Loucy (cell line): Measurements from ENCODE around the gene ATP1A2.

Experiments used
- H2AFZ ChIP-seq: fragments of 200-600 bp; sonication (generic); 2 replicates; pipeline ENCODE4 v1.6.0; 2016; ENCODE audit warnings: antibody characterized with exemption, mild to moderate bottlenecking, low read length, moderate library complexity
- H3F3A ChIP-seq: fragments of 200-600 bp; 2 replicates; pipeline ENCODE4 v1.6.0; 2016; ENCODE audit warnings: antibody characterized with exemption, low read depth, mild to moderate bottlenecking
- H3K27me3 ChIP-seq: fragments of 200-600 bp; sonication (generic); 2 replicates; pipeline ENCODE4 v1.6.1; 2014; ENCODE audit warnings: low read length, mild to moderate bottlenecking; ENCODE audit not compliant: insufficient read depth, poor library complexity, severe bottlenecking
- H3K36me3 ChIP-seq: fragments of 200-600 bp; sonication (generic); 2 replicates; pipeline ENCODE4 v1.6.1; 2016; ENCODE audit warnings: low read length; ENCODE audit not compliant: insufficient read depth
- H3K4me1 ChIP-seq: fragments of 200-600 bp; sonication (generic); 2 replicates; pipeline ENCODE4 v1.5.1; 2014; ENCODE audit warnings: low read length, mild to moderate bottlenecking; ENCODE audit not compliant: insufficient read depth, poor library complexity, severe bottlenecking
- H3K4me2 ChIP-seq: fragments of 200-600 bp; sonication (generic); 2 replicates; pipeline ENCODE4 v1.6.0; 2014; ENCODE audit warnings: antibody characterized with exemption, low read length, low read depth, mild to moderate bottlenecking; ENCODE audit not compliant: poor library complexity, severe bottlenecking
- H3K4me3 ChIP-seq: fragments of 200-600 bp; sonication (generic); 2 replicates; pipeline ENCODE4 v1.5.1; 2014; ENCODE audit warnings: low read length, mild to moderate bottlenecking, mixed read lengths; ENCODE audit not compliant: poor library complexity, severe bottlenecking
- H3K79me2 ChIP-seq: fragments of 200-600 bp; sonication (generic); 2 replicates; pipeline ENCODE4 v1.6.1; 2014; ENCODE audit warnings: low read length; ENCODE audit not compliant: insufficient read depth
- H3K9ac ChIP-seq: fragments of 200-600 bp; sonication (generic); 2 replicates; pipeline ENCODE4 v1.6.0; 2014; ENCODE audit warnings: mild to moderate bottlenecking, low read depth, low read length, moderate library complexity; ENCODE audit not compliant: poor library complexity, severe bottlenecking
- H3K9me2 ChIP-seq: fragments of 200-600 bp; sonication (generic); replicated peaks from 2 replicates; pipeline ENCODE4 v1.6.1; 2016; ENCODE audit warnings: low read depth, low read length, mixed read lengths
- H3K9me3 ChIP-seq: fragments of 200-600 bp; sonication (generic); 2 replicates; pipeline ENCODE4 v1.6.1; 2014; ENCODE audit warnings: mild to moderate bottlenecking, antibody characterized with exemption, low read length, low read depth; ENCODE audit not compliant: insufficient read depth
- H4K20me1 ChIP-seq: fragments of 200-600 bp; sonication (generic); 2 replicates; pipeline ENCODE4 v1.6.0; 2014; ENCODE audit warnings: antibody characterized with exemption, low read length, mild to moderate bottlenecking; ENCODE audit not compliant: insufficient read depth, poor library complexity, severe bottlenecking
- CTCF ChIP-seq: fragments of 200-600 bp; sonication (generic); conservative IDR thresholded peaks from 2 replicates; pipeline ENCODE4 v1.5.1; 2014; ENCODE audit warnings: mild to moderate bottlenecking, antibody characterized with exemption, low read length
- EZH2phosphoT487 ChIP-seq: fragments of 200-600 bp; IDR thresholded peaks from 2 replicates; pipeline ENCODE4 v1.6.1; 2018; ENCODE audit warnings: antibody characterized with exemption, mild to moderate bottlenecking, moderate library complexity, borderline replicate concordance

ATP1A2 gene

GRCh38 chr1:160117709-160118183 lies 2.2 kb downstream of the ATP1A2 start:
- no peaks in the 10 kb centered on the region for H3K9me3 ChIP-seq
- no peaks in the 10 kb centered on the region for H3K79me2 ChIP-seq
- H3K9me2 ChIP-seq: no peaks in the 10 kb centered on the region
- no peaks in the 10 kb centered on the region for H4K20me1 ChIP-seq
- no peaks in the 10 kb centered on the region for H3K36me3 ChIP-seq
- no peak for TF ChIP-seq CTCF
- TF ChIP-seq EZH2phosphoT487: no peak
- H3K4me2 ChIP-seq: no peak overlapping the region
- H3K4me1 ChIP-seq: no peaks in the 10 kb centered on the region
- H3K9ac ChIP-seq: no peak overlapping the region
- H3K4me3 ChIP-seq: no peak overlapping the region
- H2AFZ ChIP-seq: no peak overlapping the region
- H3K27me3 ChIP-seq: no peaks in the 10 kb centered on the region
- no peaks in the 10 kb centered on the region for H3F3A ChIP-seq

- Histone ChIP-seq H3K36me3 (no peaks in the 10 kb centered on the region), H3K9ac (no peak overlapping the region), H3K9me2 (no peaks in the 10 kb centered on the region), H3K4me1 (no peaks in the 10 kb centered on the region), H2AFZ (no peak overlapping the region), H3K27me3 (no peaks in the 10 kb centered on the region), H3F3A (no peaks in the 10 kb centered on the region), H3K4me2 (no peak overlapping the region), H4K20me1 (no peaks in the 10 kb centered on the region), H3K79me2 (no peaks in the 10 kb centered on the region), H3K9me3 (no peaks in the 10 kb centered on the region), H3K4me3 (no peak overlapping the region)
- no peak for TF ChIP-seq EZH2phosphoT487
- no peak for TF ChIP-seq CTCF
Observed at GRCh38 chr1:160118928-160119327, 3.4 kb downstream of the ATP1A2 start.

GRCh38 chr1:160120797-160121196 lies 5.2 kb downstream of the ATP1A2 start:
- H4K20me1 ChIP-seq: no peaks in the 10 kb centered on the region
- H3K9ac ChIP-seq: no peak overlapping the region
- no peaks in the 10 kb centered on the region for H3F3A ChIP-seq
- H3K4me1 ChIP-seq: no peaks in the 10 kb centered on the region
- no peak overlapping the region for H3K4me3 ChIP-seq
- H3K4me2 ChIP-seq: no peak overlapping the region
- no peaks in the 10 kb centered on the region for H3K9me3 ChIP-seq
- no peaks in the 10 kb centered on the region for H3K79me2 ChIP-seq
- no peaks in the 10 kb centered on the region for H3K36me3 ChIP-seq
- H2AFZ ChIP-seq: no peak overlapping the region
- H3K27me3 ChIP-seq: no peaks in the 10 kb centered on the region
- no peaks in the 10 kb centered on the region for H3K9me2 ChIP-seq
- TF ChIP-seq EZH2phosphoT487 (no peak), CTCF (no peak)
